SK-N-SH treated with all-trans-retinoic acid at 6 μM for 48 hours (cell line): Measurements from ENCODE around the gene KPNA6.

ENCODE experiments used
- ARNTL ChIP-seq: fragments of 450-650 bp; formaldehyde crosslinking; IDR thresholded peaks from 2 replicates; pipeline ENCODE4 v1.5.0; 2020; ENCODE audit warnings: low read depth, mild to moderate bottlenecking, moderate library complexity, borderline replicate concordance
- BACH2 ChIP-seq: fragments of 250-450 bp; sonication (Bioruptor Pico); IDR thresholded peaks from 2 replicates; pipeline ENCODE4 v1.9.0; 2021; ENCODE audit warnings: mild to moderate bottlenecking, borderline replicate concordance
- ISL1 ChIP-seq: fragments of 250-450 bp; sonication (Bioruptor Pico); IDR thresholded peaks from 2 replicates; pipeline ENCODE4 v2.1.2; 2022; ENCODE audit warnings: mild to moderate bottlenecking, moderate library complexity
- OSR1 ChIP-seq: fragments of 250-450 bp; sonication (Bioruptor Pico); IDR thresholded peaks from 2 replicates; pipeline ENCODE4 v1.8.0; 2022; ENCODE audit warnings: moderate library complexity, mild to moderate bottlenecking, inconsistent platforms
- PATZ1 ChIP-seq: fragments of 250-450 bp; sonication (Bioruptor Pico); IDR thresholded peaks from 2 replicates; pipeline ENCODE4 v1.8.0; 2020; ENCODE audit warnings: mild to moderate bottlenecking, moderate library complexity, borderline replicate concordance
- POU6F1 ChIP-seq: fragments of 250-450 bp; sonication (Bioruptor Pico); IDR thresholded peaks from 2 replicates; pipeline ENCODE4 v1.8.0; 2021; ENCODE audit warnings: low read depth, mild to moderate bottlenecking, moderate library complexity, borderline replicate concordance
- PPARA ChIP-seq: fragments of 250-450 bp; sonication (Bioruptor Pico); IDR thresholded peaks from 2 replicates; pipeline ENCODE4 v1.5.0; 2020; ENCODE audit warnings: mild to moderate bottlenecking, borderline replicate concordance
- RARB ChIP-seq: fragments of 250-450 bp; sonication (Bioruptor Pico); IDR thresholded peaks from 2 replicates; pipeline ENCODE4 v1.8.0; 2021; ENCODE audit warnings: mild to moderate bottlenecking, moderate library complexity
- TOX ChIP-seq: fragments of 250-450 bp; sonication (Bioruptor Pico); IDR thresholded peaks from 2 replicates; pipeline ENCODE4 v1.8.0; 2021; ENCODE audit warnings: mild to moderate bottlenecking, moderate library complexity, borderline replicate concordance
- ZC3H10 ChIP-seq: fragments of 250-450 bp; sonication (Bioruptor Pico); IDR thresholded peaks from 2 replicates; pipeline ENCODE4 v1.5.1; 2021; ENCODE audit warnings: mild to moderate bottlenecking, moderate library complexity
- ZNF565 ChIP-seq: fragments of 450-650 bp; formaldehyde crosslinking; conservative IDR thresholded peaks from 2 replicates; pipeline ENCODE4 v1.5.0; 2020; ENCODE audit warnings: low read depth, mild to moderate bottlenecking, moderate library complexity
- ZNF70 ChIP-seq: fragments of 450-650 bp; formaldehyde crosslinking; IDR thresholded peaks from 2 replicates; pipeline ENCODE4 v1.5.0; 2020; ENCODE audit warnings: mild to moderate bottlenecking, moderate library complexity

- TF ChIP-seq PATZ1 (CRISPR knock-in tag) (no peak), BACH2 (no peak), ZNF565 (CRISPR knock-in tag) (no peak), ISL1 (no peak), ARNTL (CRISPR knock-in tag) (no peak), PPARA (no peak), ZC3H10 (no peak), OSR1 (CRISPR knock-in tag) (no peak), POU6F1 (CRISPR knock-in tag) (no peak), ZNF70 (CRISPR knock-in tag) (no peak), TOX (CRISPR knock-in tag) (no peak), RARB (no peak)
These were observed 18.9 kb downstream of the KPNA6 start for GRCh38 chr1:32126770-32127169.
